NCI-H1436 (cell line): ENCODE data around the gene ITFG1.
"Not testable (repeated sequence)": the region's sequence is repeated elsewhere in the genome, so short reads cannot be mapped to it uniquely, and the experiment has no call there.

Experiments used
- DNase-seq: peaks from one replicate; lab custom pipeline; 2025; lab: John Stamatoyannopoulos, UW

Gene ITFG1

DNA sequence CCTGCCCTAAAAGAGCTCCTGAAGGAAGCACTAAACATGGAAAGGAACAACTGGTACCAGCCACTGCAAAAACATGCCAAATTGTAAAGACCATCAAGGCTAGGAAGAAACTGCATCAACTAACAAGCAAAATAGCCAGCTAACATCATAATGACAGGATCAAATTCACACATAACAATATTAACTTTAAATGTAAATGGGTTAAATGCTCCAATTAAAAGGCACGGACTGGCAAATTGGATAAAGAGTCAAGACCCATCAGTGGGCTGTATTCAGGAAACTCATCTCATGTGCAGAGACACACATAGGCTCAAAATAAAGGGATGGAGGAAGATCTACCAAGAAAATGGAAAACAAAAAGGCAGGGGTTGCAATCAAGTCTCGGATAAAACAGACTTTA is 136.6 kb downstream of the ITFG1 start:
- not testable (repeated sequence) for DNase-seq

DNA sequence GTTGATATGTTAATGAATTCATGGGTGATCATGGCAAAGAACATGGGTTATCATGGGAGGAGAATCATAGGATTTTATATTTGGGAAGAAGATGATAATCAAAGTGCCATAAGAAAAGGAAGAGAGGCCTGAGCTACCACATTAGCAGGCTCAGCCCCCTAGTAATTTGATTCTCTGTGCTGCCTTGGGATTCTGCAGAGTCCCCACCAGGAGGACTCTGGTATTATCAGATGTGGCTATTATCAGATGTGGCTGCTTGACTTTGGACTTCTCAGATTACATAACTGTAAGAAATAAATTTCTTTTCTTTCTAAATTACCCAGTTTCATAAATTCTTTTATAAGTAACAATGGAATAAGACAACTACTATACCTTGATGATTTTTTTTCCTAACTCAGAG is 137.6 kb downstream of the ITFG1 start:
- no peak for DNase-seq

DNA sequence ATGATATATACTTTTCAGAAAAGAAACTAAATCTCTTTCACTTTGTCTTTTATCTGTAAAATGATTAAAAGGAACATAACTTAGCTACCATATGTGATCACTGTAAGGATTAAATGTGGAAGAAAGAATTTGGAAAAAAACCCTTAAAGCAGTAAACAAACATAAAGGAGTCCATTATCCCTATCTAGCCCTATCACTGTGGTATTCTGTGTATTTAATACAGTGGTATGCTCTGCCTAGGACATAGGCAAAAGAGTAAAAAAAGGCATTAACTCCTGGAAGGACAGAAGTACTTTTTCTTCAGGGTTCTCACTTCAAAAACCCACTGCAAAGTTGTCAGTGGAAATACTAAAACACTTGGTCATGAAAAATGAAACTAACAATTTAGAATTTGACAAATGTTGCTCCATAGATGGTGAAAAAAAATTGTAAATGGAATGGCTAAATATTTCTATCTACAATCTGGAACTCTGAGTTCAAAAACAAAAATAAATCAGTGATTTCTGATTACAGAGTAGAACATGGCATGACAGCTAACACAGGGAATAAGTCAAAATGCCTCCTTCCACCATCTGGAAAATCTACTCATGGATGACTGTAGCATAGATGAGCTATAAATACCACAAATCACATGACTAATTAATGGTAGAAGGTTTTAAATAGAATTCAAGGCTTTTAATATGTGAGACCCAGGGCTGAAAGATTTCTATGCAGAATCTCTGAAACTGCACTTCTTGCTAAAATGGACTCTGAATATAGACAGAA is 140.1 kb downstream of the ITFG1 start:
- no peak for DNase-seq

DNA sequence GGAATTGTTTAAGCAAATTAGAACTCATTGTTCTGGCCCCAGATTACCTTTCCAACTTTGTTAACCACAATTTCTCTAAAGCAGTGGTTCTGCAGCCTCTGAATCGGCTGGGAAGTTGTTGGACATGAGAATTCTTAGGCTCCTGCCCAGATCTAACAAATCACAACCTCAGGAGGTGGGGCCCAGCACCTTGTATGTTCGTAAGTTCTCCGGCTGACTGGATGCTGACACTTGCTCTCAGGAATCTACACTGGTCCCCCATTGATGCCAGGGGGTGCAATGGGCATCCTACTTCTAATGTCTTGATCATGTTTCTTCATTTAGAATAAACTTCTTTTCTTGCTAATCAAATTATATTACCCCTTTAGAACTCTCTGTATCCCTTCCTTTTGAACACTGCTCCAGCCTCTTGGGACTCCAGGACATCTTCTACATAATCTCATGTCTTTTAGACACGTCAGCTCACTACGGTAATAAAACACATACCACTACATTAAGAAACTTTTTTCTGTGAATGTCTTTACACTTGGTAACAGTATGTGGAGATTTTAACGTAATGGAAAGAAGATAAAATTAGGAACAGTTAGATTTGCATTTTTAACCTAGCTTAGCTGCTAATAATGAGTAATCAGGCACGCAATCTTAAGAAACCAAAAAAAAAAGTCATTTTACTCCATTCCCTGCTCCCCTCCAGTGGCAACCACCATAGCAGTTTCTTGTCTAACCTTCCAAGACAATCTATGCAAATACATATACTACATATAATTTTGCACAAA is 143.2 kb downstream of the ITFG1 start:
- no peak for DNase-seq

DNA sequence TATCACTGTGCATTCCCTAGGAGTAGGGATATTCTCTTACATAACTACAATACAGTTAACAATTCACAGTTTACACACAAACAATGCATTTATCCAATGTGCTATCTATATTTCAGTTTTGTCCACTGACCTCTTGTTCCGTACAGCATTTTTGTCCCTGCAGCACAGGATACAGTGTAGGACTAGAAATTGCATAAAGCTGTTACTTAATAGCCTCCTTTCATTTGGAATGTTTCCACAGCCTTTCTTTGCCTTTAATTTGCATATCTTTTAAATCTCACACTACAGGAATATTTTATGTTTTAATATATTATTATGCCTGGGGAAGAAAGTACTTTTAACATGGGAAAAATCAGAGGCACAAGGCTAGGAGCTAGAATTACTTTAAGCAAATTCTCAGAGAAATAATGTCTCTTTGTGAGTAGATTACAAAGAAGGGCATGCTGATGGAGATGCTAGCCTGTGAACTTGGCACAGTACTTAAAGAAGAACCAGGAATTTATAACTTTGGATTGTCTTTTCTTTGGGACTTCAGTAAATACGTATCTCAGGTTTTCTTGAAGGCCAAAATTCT is 144.3 kb downstream of the ITFG1 start:
- DNase-seq, result no peak

DNA sequence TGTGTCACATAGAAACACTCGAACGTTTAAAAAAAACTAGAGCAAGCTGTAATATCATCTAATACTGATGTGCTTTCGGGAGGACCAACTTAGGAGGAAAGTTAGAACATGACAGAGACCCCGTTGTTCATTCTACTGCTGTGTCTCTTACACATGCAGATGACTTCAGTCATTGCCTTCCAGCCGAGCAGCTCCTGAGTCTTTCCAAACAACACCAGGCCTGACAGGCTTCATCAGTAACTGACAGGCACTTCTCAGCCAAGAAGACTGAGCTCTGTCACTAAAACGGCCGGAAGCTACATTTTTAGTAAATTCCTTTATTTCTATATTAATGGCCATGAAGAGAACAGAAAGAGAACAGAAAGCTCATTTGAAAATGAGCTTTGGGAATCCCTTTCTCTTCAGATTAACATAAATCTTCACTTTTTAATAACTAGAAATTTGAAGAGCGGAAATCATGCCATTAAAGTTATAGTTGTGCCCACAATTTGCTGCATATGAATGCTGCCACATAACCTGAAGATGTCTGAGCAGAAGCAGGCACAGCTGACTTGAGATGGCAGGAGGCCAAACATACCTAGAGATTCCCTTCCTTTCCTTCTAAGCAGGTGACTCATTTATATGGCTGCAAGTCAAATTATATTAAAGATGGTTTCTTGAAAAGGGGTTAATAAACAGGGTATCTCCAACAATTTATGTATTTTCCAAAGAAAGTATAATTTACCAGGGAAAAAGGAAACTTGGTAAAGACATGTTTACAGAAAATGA is 148.9 kb downstream of the ITFG1 start:
- no peak for DNase-seq

DNA sequence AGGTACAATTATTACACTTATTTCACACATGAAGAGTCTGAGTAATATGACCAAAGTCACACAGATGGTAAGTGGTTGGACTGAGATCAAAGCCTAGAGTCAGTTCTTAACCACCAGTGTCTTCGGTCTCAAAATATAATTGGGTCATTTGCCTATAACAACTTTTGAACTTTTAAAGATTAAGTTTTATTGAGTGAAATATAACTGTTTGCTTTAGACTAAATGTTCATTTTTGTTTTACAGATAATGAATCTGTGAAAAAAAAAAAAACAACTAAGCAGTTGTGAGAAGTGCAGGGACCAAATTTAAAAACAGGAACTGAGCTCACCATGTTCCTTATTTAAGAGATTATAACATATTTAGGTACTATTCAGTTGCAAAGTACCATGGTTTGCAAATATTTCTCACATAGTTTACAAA is 150.1 kb downstream of the ITFG1 start:
- DNase-seq, result no peak

DNA sequence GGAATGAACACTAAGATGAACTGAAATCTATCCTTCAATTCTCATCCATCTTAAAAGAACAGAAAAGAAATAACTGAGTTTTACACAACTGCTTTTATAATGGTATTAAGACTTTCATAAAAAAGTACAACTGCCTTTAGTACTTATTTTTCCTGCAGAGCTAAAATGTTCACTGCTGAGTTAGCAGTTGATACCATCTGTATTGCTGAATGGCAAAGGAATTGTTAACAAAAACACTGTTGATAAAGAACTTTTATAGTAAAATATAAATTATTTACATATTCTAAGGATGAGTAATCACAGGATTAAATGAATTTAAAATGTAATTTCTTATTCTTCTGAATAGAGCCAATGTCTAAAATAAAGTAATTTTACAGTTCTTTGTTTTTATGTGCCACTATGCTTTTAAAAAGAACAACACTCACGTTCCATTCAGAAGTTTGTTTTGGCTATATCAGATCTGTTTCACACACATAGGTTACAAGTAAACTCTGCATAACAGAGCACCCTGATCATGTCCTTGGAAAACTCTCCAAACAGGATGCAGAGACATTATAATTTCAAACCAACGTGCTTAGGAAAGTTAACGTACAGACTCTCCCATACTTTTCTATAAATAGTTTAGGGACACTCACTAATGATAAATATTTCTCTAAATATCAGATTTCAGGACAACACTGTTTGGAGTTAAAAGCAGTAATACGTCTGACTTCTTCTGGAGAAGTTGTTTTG is 151.1 kb downstream of the ITFG1 start:
- no peak for DNase-seq

DNA sequence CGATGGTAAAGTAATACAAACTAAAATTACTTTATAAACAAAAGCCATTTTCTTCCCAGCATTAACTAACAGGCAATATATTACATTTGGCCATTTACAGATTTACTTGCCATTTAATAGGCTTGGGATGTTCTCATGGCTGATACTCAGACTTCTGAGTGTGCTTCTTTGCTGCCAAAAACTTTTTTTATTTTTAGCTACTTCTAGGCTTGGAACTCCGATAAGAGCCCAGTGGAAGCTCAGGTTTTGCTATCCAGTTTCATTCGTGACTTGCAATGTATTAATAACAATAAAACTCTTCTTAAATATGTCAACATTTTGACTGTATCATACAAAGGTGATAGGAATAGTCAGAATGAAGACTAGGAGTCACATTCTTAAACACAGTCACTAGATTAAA is 152.3 kb downstream of the ITFG1 start:
- no peak for DNase-seq

DNA sequence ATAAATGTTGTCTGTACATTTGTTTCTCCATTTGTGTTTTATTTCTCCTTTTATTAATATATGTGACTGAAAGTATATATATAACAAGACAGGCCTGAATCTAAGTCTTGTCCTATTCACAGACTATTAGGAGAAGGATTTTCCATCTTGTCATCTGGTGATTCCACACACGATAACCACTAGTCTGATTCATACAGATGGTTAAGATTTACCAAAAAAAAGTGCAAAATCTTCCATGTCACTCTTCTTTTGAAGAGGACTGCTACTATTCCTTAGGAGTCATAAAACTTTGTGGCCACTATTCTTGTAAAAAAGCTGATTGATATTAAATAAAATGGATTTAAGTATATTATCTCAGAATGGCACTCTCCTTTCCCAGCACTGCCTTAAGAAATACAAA is 156.3 kb downstream of the ITFG1 start:
- DNase-seq, result no peak

DNA sequence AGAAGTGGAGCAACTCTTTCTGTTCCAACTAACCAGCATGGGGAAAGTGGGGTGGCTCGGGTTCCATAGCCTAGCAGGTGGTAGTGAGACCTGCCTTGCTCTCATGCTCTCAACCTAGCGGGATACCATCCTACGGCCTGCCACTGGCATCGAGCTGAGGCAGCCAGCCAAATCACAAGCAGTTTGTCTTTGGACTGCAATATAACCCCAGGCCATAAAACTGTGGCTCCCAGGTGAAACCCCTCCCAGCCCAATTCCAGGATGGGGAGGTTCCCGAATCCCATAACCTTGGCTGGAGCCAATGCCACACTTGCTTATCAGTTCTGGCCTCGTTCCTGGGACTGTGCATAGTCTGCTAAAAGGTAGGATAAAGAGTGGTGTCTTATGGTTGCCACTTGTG is 161.3 kb downstream of the ITFG1 start:
- DNase-seq, result no peak

DNA sequence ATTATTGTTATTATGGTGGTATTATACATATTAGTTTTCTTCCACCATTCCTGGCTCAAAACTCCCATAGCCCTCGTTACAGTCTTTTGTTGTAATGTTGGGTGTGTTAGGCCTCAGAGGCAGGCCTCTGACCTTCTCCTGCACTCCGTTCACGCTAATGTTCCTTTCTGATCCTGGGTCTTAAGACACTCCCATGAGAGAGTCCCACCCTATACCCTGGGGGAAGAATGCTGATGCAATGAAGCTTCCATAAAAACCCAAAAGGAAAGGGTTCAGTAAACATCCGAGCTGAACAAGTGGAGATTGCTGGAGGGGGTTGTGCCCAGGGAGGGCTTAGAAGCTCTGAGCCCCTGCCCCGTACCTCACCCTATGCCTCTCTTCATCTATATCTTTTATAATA is 175.9 kb downstream of the ITFG1 start:
- DNase-seq, result no peak

DNA sequence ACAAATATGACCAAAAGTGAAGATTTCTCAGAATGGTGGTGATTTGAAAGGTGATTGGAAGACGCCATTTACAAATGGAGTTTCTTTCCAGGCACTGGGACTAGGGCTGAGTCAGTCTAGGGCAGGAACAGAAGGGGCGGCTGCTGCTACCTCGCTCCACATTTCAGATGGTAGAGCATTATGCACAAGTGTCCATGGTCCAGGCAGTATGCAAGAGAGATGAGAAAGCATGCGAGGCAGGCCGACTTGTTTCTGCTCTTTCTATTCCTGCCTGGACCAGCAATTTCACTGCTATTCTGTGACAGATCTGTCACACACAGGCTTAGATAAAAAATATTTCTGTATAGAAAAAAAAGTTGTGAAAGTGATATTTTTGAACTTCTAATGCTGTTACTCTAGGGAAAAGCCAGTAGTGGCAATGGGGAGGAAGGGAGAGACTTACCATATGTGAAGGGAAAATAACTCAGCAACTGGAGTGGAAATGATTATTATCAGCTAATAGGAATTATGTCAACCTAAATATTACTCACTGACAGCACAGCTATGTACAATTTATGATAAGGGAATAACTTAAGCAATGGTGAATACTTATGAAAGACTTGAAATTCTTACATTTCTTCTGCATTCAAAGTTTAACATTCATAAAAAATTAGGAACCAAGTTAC is 182.4 kb downstream of the ITFG1 start:
- DNase-seq, result no peak

DNA sequence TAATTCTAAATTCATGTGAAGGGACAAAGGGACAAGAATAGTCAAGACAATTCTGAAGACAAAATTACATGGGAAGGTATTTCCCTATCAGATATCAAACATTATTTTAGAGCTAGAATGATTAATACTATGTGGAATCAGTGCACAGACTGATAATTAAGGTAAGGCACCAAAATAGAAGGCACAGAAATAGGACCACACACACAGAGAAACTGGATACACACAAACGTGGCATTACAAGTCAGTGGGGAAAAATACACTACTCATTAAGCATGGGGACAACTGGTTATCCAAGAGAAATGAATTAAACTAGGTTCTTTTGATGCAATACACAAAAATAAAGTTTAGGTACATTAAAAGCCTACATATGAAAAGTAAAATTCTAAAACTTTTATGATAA is 184.3 kb downstream of the ITFG1 start:
- DNase-seq, result no peak

DNA sequence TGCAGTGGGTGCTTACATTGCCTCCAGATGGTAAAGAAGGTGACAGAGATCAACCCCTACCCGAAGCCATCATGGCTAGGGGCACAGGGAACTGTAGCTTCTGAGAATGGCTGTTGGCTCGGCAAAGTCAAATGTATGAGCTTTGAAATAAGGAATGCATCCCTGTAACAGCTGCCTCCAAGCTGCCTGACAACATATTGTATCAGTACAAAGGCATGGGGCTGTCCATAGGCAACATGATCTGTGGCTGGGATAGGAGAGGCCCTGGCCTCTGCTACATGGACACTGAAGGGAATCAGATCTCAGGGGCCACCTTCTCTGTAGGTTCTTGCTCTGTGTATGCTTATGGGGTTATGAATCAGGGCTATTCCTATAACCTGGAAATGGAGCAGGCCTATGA is 197.9 kb downstream of the ITFG1 start:
- DNase-seq, result no peak

DNA sequence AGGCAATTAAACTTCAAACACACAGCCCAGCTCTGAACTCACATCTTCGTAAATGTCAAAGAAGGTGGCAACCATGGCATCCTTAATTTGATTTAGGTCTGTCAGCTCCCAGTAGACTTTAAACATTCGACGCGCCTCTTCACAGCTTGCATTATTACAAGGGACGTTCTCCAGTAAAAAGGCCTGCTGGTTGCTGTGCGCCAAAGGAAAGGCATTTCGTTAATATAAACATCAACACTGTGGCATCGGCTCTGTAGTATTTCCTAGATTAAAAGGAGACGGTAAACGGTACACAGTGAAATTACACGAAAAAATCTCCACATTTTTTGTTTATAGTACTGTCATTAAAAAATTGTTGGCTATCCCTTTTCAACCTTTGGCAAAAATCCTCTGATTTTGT is 200.4 kb downstream of the ITFG1 start:
- DNase-seq, result no peak

DNA sequence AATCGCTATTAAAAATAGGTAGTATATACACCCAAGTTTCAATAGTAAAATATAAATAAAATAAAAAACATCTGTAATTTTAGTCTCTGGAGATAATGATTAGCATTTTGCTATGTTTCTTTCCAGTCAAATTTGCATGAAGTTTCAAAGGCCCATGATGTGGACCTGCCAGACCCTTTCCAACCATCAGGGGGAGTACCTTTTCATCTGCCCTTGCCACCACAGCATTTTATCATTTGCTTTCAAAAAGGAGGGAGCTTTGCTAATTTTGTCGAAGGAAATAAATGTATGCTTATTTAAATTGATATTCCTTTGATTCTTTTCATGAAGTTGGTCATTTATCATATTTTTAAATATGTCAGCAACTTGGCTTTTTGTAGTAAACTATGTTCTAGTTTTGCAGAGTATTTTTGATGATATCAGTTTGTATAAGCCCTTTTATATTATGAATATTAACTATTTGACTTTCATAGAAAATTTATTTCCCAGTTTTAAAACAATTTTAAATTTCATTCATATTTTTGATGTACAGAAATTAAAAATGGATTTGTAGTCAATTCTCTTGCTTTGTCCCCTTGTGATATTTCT is 201.9 kb downstream of the ITFG1 start:
- DNase-seq, result peak; percentile 0

DNA sequence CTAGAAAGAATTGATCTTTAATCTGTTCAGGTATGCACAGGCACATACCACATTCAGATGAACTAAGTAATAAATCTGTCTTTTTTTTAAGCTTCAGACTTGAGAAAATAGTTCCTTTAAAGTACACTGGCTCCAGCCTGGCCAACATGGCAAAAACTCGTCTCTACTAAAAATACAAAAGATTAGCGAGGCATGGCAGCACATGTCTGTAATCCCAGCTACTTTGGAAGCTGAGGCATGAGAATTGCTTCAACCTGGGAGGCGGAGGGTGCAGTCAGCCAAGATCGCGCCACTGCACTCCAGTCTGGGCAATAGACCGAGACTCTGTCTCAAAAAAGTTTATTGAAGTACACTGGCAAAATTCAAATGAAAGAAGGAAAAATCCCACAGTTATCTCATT is 206.1 kb downstream of the ITFG1 start:
- no peak for DNase-seq

DNA sequence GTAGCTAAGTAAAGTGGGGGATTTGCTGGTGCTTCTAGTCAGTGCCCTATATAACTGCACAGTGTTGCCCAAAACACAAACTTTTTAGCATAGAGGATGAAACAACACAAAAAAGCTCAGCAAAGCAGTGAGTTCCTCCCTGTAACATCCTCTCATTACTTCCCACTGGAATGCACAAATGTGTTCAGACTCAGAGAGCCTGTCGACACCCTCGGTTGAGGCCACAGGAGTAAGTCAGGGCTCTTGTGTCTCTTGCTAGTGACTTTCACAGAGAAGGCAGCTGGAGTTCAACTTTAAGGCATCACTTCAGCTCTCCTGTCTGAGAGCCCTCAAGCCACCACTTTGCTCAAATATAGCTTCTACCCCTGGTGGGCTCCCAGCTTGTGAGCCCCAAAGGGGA is 209.9 kb downstream of the ITFG1 start:
- no peak for DNase-seq

DNA sequence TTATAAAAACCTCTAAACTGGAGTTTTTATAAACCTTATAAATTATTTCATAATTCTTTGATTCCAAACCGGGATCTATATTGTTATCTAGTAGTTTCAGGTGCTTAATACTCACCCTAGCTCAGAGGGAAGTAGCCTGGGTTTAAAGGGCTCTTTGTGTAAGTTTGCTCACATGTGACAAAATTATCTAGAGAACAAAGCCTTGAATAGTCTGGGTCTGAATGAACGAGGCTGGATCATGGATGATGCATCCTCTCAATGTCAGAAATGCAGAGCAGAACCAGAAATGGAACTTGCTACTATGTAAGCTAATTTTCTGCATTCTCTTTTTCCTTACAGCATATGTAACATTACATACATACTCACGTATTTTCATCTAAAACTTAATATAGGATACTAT is 213.2 kb downstream of the ITFG1 start:
- DNase-seq, result no peak

DNA sequence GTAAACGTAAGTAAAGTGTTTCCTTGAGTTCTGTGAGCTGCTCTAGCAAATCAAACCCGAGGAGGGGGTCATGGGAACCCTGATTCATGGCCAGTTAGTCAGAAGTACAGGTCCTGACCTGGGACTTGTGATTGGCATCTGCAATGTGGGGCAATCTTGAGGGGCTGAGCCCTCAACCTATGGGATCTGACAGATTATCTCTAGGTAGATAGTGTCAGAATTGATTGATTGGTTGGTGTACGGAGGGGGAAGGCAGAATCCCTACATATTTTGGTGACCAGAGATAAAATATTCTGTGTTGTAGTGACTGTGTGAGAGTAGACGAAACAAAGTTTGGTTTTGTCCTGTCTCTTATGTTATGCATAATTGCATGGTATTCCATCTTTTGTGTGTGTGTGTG is 216.7 kb downstream of the ITFG1 start:
- no peak for DNase-seq
